IMR-90 (cell line): Measurements from ENCODE around the gene SMC6.

Experiments
- BHLHE40 ChIP-seq: fragments of 150-350 bp; IDR thresholded peaks from 2 replicates; pipeline ENCODE4 v1.6.1; 2016; ENCODE audit warnings: mild to moderate bottlenecking, low read depth, low read length
- CEBPB ChIP-seq: IDR thresholded peaks from 2 replicates; pipeline ENCODE4 v1.6.1; 2012; ENCODE audit warnings: low read depth, low read length, improper control_type of control experiment
- CHD1 ChIP-seq: IDR thresholded peaks from 2 replicates; pipeline ENCODE4 v1.6.1; 2012; ENCODE audit warnings: low read depth, low read length, improper control_type of control experiment
- MAZ ChIP-seq: IDR thresholded peaks from 2 replicates; pipeline ENCODE4 v1.6.1; 2012; ENCODE audit warnings: low read depth, mild to moderate bottlenecking, low read length, improper control_type of control experiment, moderate library complexity, borderline replicate concordance
- POLR2A ChIP-seq: IDR thresholded peaks from 2 replicates; pipeline ENCODE4 v1.6.1; 2012; ENCODE audit warnings: mild to moderate bottlenecking, low read depth, low read length
- RAD21 ChIP-seq: IDR thresholded peaks from 2 replicates; pipeline ENCODE4 v1.6.1; 2012; ENCODE audit warnings: low read length, improper control_type of control experiment
- RCOR1 ChIP-seq: IDR thresholded peaks from 2 replicates; pipeline ENCODE4 v1.6.1; 2012; ENCODE audit warnings: mild to moderate bottlenecking, low read length, improper control_type of control experiment; ENCODE audit not compliant: insufficient replicate concordance
- SMC3 ChIP-seq: fragments of 150-350 bp; IDR thresholded peaks from 2 replicates; pipeline ENCODE4 v1.6.1; 2016; ENCODE audit warnings: low read depth, mild to moderate bottlenecking, antibody characterized with exemption, low read length, moderate library complexity
- USF2 ChIP-seq: fragments of 150-350 bp; IDR thresholded peaks from 2 replicates; pipeline ENCODE4 v1.6.1; 2017; ENCODE audit warnings: mild to moderate bottlenecking, antibody characterized with exemption, low read length, low read depth
- TF ChIP-seq, protein P1 (sequence below): conservative IDR thresholded peaks from 2 replicates; pipeline ENCODE4 v1.5.1; 2012; ENCODE audit warnings: mild to moderate bottlenecking, low read depth, low read length, improper control_type of control experiment

- TF ChIP-seq, protein P1, sequence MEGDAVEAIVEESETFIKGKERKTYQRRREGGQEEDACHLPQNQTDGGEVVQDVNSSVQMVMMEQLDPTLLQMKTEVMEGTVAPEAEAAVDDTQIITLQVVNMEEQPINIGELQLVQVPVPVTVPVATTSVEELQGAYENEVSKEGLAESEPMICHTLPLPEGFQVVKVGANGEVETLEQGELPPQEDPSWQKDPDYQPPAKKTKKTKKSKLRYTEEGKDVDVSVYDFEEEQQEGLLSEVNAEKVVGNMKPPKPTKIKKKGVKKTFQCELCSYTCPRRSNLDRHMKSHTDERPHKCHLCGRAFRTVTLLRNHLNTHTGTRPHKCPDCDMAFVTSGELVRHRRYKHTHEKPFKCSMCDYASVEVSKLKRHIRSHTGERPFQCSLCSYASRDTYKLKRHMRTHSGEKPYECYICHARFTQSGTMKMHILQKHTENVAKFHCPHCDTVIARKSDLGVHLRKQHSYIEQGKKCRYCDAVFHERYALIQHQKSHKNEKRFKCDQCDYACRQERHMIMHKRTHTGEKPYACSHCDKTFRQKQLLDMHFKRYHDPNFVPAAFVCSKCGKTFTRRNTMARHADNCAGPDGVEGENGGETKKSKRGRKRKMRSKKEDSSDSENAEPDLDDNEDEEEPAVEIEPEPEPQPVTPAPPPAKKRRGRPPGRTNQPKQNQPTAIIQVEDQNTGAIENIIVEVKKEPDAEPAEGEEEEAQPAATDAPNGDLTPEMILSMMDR = no peak
- TF ChIP-seq RCOR1 (no peak), POLR2A (no peak), RAD21 (no peak), SMC3 (no peak), BHLHE40 (no peak), MAZ (no peak), USF2 (no peak), CEBPB (no peak), CHD1 (no peak)
These were observed 47.3 kb upstream of the SMC6 start for GRCh38 chr2:17800693-17801458.
